Ascending aorta (tissue), 2 donors: ENCODE measurements around the gene MANEAL. TPM values are rescaled to one million over a fixed set of nuclear protein-coding genes. Genes with fewer than 3 reads are reported as not detected.

ENCODE experiments used
- DNase-seq, 2 donors: peaks; one replicate each; pipeline ENCODE4 v3.0.0-alpha.2; 2019; ENCODE audit warnings: low spot score in 2 of 2
- H3K27ac ChIP-seq, 2 donors: fragments of 200-600 bp; sonication (generic); one replicate each; pipeline ENCODE4 v1.5.1; 2016 to 2017; ENCODE audit warnings: mild to moderate bottlenecking in 1 of 2
- H3K27me3 ChIP-seq: fragments of 200-600 bp; sonication (generic); one replicate; pipeline ENCODE4 v1.5.1; 2017
- H3K36me3 ChIP-seq, 2 donors: fragments of 200-600 bp; sonication (generic); one replicate each; pipeline ENCODE4 v1.5.1; 2016
- H3K4me1 ChIP-seq, 2 donors: fragments of 200-600 bp; sonication (generic); one replicate each; pipeline ENCODE4 v1.5.1; 2016 to 2017; ENCODE audit warnings: mild to moderate bottlenecking in 1 of 2
- H3K4me3 ChIP-seq, 2 donors: fragments of 200-600 bp; sonication (generic); one replicate each; pipeline ENCODE4 v1.5.1; 2016 to 2017; ENCODE audit warnings: mild to moderate bottlenecking in 1 of 2
- H3K9me3 ChIP-seq, 2 donors: fragments of 200-600 bp; sonication (generic); one replicate each; pipeline ENCODE4 v1.5.1; 2016
- intact Hi-C: fragments of 100-400 bp; cut with DNase I; formaldehyde crosslinking; loops from one replicate; pipeline ENCODE4 v1.15.1; 2023
- total RNA-seq: library from RNA; depleted of rRNA; stranded (reverse); fragments of >200 nt; gene quantifications from one replicate; pipeline ENCODE4 v1.1.0, GENCODE V29; 2016
- TF ChIP-seq, protein P1 (sequence below), 3 experiments: fragments of 200-600 bp in 2 of 3; fragments of 450-650 bp in 1 of 3; sonication (generic) in 2 of 3; IDR thresholded peaks; one replicate each; pipeline ENCODE4 v1.5.1; 2016 to 2019; ENCODE audit warnings: antibody characterized with exemption in 3 of 3, mild to moderate bottlenecking in 1 of 3, moderate library complexity in 1 of 3

Gene MANEAL
- total RNA-seq, 1 donor from 2014 or later: 0.43 TPM

DNA sequence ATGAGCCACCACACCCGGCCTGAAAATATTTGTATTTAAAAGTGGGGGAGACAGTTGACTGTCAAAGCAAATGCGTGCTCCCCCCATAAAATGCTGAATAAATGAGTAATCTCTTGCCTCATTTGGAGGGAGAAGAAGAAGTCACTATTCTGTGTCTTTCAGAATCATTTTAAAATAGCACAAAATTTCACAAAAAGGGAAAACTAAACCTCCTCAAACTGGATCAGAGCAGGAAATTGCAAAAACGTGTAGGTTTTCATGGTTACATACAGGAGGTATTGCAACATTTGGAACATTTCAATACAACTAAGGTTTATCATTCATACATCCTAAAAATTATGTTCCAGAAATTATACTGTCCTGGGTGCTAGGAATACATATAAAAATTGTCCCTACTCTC is 52.1 kb downstream of the MANEAL start:
- Histone ChIP-seq H3K36me3 (peaks cover 3 to 11% of the 10 kb centered on the region in 2 donors), H3K4me1 (no peaks in the 10 kb centered on the region), H3K27ac (no peak overlapping the region), H3K9me3 (no peaks in the 10 kb centered on the region), H3K27me3 (no peaks in the 10 kb centered on the region), H3K4me3 (no peak overlapping the region)
- no peak for DNase-seq
- intact Hi-C loops: no loop called here
- TF ChIP-seq, protein P1, sequence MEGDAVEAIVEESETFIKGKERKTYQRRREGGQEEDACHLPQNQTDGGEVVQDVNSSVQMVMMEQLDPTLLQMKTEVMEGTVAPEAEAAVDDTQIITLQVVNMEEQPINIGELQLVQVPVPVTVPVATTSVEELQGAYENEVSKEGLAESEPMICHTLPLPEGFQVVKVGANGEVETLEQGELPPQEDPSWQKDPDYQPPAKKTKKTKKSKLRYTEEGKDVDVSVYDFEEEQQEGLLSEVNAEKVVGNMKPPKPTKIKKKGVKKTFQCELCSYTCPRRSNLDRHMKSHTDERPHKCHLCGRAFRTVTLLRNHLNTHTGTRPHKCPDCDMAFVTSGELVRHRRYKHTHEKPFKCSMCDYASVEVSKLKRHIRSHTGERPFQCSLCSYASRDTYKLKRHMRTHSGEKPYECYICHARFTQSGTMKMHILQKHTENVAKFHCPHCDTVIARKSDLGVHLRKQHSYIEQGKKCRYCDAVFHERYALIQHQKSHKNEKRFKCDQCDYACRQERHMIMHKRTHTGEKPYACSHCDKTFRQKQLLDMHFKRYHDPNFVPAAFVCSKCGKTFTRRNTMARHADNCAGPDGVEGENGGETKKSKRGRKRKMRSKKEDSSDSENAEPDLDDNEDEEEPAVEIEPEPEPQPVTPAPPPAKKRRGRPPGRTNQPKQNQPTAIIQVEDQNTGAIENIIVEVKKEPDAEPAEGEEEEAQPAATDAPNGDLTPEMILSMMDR (IDR thresholded peaks at IDR 0.05): no peak

GRCh38 chr1:37846647-37847339 is 53.1 kb downstream of the MANEAL start:
- intact Hi-C loops: no loop called here
- H3K36me3 ChIP-seq: peaks cover 3 to 11% of the 10 kb centered on the region in 2 donors
- H3K27ac ChIP-seq: no peak overlapping the region
- H3K4me3 ChIP-seq: no peak overlapping the region
- H3K4me1 ChIP-seq: peaks cover 0 to 4% of the 10 kb centered on the region in 2 donors
- no peaks in the 10 kb centered on the region for H3K9me3 ChIP-seq
- DNase-seq: no peak
- no peaks in the 10 kb centered on the region for H3K27me3 ChIP-seq
- TF ChIP-seq, protein P1 (IDR thresholded peaks at IDR 0.05): no peak

DNA sequence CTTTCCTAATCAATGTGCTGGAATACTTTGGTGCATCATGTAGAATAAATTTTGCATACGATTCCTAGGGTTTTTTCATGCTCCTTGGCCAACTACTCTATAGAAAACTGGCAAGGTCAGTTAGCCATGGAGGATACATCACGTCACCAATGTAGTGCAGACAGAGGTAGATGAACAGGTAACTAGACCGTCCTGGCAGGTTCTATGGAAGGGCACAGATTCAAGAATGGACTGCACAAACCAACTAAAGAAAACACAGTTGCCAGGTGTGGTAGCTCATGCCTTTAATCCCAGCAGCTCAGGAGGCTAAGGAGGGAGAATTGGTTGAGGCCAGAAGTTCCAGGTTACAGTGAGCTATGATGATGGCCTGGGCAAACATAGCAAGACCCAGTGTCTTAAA is 55.8 kb downstream of the MANEAL start:
- Histone ChIP-seq H3K4me1 (peaks cover 0 to 18% of the 10 kb centered on the region in 2 donors), H3K27ac (no peak overlapping the region), H3K4me3 (no peak overlapping the region), H3K9me3 (no peaks in the 10 kb centered on the region), H3K27me3 (no peaks in the 10 kb centered on the region), H3K36me3 (peaks cover 3 to 13% of the 10 kb centered on the region in 2 donors)
- DNase-seq: no peak
- TF ChIP-seq, protein P1 (IDR thresholded peaks at IDR 0.05): no peak
- intact Hi-C loops: no loop called here

- Histone ChIP-seq H3K4me1 (peaks cover 0 to 18% of the 10 kb centered on the region in 2 donors), H3K36me3 (peaks cover 8 to 17% of the 10 kb centered on the region in 2 donors), H3K27ac (no peak overlapping the region), H3K27me3 (no peaks in the 10 kb centered on the region), H3K4me3 (no peak overlapping the region), H3K9me3 (no peaks in the 10 kb centered on the region)
- TF ChIP-seq, protein P1 (IDR thresholded peaks at IDR 0.05): no peak
- no peak for DNase-seq
- intact Hi-C loops: no loop called here
Observed at GRCh38 chr1:37850352-37850955, 56.8 kb downstream of the MANEAL start.

Other genes starting within 250 kb of the MANEAL start
- gene SNIP1, start 239.6 kb upstream of the MANEAL start, total RNA-seq: 14.4 TPM
- gene DNALI1, start 236.9 kb upstream of the MANEAL start, total RNA-seq: 2.2 TPM
- 17.0 TPM for gene GNL2, start 197.9 kb upstream of the MANEAL start, total RNA-seq
- not detected for gene RSPO1, start 159.0 kb upstream of the MANEAL start, total RNA-seq
- 0.75 TPM for gene CDCA8, start 101.3 kb upstream of the MANEAL start, total RNA-seq
- 0.11 TPM for gene EPHA10, start 28.7 kb upstream of the MANEAL start, total RNA-seq
- 284 TPM for gene C1orf122, start 13.9 kb downstream of the MANEAL start, total RNA-seq
- 9.7 TPM for gene YRDC, start 14.4 kb downstream of the MANEAL start, total RNA-seq
- 10.6 TPM for gene MTF1, start 65.7 kb downstream of the MANEAL start, total RNA-seq
- gene INPP5B, start 153.2 kb downstream of the MANEAL start, total RNA-seq: 11.7 TPM
- gene SF3A3, start 196.2 kb downstream of the MANEAL start, total RNA-seq: 20.3 TPM
- gene FHL3, start 211.7 kb downstream of the MANEAL start, total RNA-seq: 60.1 TPM
- 16.5 TPM for gene UTP11, start 218.9 kb downstream of the MANEAL start, total RNA-seq